Stimulated activated CD4-positive, alpha-beta T cell treated with anti-CD3 and anti-CD28 coated beads, Interleukin-2, amount 100 ng/mL, for 4 hours (primary cell): Measurements from ENCODE around the gene RNU6-9.
"Not testable (repeated sequence)": the region's sequence is repeated elsewhere in the genome, so short reads cannot be mapped to it uniquely, and the experiment has no call there.

Experiments
- DNase-seq: peaks from one replicate; pipeline ENCODE4 v3.0.0-alpha.2; 2020; ENCODE audit warnings: low read depth

RNU6-9 gene

DNA sequence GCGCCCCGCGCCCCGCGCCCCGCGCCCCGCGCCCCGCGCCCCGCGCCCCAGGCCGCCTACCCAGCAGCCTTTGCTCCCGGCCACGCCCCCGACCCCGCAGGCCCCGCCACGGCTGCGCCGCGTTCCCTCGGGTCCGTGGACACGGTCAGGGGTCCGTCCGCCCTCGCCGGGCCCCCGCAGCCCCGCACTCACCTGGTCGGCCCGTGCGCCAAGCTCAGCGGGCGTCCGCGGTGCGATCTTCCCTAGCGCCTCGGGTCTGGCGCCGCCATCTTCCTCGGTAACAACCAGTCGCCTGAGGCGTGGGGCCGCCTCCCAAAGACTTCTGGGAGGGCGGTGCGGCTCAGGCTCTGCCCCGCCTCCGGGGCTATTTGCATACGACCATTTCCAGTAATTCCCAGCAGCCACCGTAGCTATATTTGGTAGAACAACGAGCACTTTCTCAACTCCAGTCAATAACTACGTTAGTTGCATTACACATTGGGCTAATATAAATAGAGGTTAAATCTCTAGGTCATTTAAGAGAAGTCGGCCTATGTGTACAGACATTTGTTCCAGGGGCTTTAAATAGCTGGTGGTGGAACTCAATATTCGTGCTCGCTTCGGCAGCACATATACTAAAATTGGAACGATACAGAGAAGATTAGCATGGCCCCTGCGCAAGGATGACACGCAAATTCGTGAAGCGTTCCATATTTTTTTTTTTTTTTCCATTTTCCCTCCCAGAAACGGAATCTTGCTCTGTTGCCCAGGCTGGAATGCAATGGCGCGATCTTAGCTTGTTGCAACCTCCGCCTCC lies at the start of gene RNU6-9, which contains the start of gene MED16:
Gene RNU6-9 (plus strand): TSS at position 591 of the 796 bp plus-strand sequence.
Gene MED16 (minus strand): TSS at position 294 of the 796 bp plus-strand sequence. CDS start 2,056 bp downstream, outside the sequence.
- DNase-seq = peak; percentile 87

DNA sequence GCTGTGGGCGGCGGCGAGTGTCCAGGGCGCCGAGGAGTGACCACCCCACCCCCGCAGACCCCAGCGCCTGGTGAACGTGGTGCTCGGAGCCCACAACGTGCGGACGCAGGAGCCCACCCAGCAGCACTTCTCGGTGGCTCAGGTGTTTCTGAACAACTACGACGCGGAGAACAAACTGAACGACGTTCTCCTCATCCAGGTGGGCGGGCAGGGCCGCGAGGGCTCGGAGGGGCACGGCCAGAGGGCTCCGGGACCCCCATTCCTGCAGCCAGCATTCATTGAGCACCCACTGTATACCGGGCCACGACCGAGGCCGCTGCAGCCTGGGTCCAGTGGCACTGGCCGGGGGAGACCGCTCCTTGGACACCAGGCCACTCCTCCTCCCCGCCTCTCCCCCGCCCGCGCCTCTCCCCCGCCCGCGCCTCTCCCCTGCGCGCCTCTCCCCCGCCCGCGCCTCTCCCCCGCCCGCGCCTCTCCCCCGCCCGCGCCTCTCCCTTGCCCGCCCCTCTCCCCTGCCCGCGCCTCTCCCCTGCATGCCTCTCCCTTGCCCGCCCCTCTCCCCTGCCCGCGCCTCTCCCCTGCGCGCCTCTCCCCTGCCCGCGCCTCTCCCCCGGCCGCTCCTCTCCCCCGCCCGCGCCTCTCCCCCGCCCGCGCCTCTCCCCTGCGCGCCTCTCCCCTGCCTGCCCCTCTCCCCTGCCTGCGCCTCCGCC lies 49.3 kb upstream of the RNU6-9 start:
- no peak for DNase-seq

DNA sequence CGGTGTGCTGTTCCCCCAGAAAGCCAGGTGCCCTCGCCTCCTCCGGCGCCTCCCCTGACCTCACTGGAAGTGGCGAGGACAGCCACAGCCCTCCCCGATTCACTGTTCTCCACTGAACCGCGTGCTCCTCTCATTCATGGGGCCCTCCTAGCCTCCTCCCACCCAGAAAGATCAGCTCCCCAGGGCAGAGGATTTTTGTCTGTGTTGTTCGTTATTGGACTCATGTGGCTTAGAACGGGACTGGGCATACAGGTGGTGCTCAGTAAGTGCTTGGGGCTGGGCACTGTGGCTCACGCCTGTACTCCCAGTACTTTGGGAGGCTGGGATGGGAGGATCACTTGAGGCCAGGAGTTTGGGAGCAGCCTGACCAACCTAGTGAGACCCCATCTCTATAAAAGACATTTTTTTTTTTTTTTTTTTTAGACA lies 48.7 kb upstream of the RNU6-9 start:
- DNase-seq = no peak

DNA sequence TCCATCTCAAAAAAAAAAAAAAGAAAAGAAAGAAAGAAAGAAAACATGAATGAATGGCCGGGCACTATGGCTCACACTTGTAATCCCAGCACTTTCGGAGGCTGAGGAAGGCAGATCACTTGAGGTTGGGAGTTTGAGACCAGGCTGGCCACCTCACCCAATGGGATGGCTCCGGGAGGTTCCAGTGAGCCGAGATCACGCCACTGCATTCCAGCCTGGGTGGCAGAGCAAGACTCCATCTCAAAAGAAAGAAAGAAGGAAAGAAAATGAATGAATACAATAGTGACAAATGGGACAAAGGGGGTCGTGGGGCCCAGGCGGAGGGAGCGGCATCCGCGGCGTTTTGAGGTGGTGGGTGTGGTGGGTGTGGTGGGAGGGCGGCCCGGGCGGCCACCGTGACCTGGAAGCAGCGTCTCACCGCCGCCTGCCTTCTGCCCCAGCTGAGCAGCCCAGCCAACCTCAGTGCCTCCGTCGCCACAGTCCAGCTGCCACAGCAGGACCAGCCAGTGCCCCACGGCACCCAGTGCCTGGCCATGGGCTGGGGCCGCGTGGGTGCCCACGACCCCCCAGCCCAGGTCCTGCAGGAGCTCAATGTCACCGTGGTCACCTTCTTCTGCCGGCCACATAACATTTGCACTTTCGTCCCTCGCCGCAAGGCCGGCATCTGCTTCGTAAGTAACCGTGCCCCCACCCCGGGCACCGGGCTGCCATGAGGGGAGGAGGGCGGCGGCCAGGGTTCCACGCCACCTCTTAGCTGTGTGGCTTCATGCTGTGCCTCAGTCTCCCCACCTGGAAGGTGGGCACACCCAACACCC lies 47.4 kb upstream of the RNU6-9 start:
- no peak for DNase-seq

DNA sequence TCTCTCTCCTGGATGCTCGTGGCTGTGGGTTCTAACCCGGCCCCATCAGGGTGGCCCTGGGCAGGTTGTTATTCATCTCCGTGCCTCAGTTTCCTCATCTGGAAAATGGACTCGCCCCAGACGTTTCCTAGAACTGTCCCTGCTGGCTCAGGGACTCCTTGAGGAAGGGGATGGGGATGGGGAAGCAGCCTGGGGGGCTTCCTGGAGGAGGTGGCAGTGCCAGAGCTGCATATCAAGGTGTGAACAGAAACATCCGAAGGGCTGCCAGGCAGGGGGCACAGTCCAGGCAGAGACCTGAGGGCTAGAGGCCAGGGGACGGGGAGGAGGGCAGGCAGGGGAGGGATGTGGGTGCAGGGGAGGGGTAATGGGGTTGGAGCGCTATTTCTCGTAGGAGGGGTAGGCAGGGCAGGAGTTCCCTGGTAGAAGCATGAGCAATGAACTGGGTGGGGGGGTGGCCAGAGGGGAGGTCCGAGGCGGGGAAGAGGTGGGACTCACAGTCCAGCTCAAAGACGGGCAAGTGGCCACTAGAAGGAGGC lies 44.8 kb upstream of the RNU6-9 start:
- no peak for DNase-seq

DNA sequence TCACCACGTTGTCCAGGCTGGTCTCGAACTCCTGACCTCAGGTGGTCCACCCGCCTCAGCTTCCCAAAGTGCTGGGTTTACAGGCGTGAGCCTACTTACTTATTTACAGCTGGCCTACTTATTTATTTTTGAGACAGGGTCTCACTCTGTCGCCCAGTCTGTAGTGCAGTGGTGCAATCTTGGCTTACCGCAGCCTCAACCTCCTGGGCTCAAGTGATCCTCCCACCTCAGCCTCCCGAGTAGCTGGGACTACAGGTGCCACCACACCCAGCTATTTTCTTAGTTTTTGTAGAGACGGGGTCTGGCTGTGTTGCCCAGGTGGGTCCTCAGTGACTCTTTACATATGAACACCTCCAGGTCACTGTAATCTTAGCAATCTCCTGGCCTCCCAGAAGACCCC lies 44.1 kb upstream of the RNU6-9 start:
- DNase-seq = not testable (repeated sequence)

DNA sequence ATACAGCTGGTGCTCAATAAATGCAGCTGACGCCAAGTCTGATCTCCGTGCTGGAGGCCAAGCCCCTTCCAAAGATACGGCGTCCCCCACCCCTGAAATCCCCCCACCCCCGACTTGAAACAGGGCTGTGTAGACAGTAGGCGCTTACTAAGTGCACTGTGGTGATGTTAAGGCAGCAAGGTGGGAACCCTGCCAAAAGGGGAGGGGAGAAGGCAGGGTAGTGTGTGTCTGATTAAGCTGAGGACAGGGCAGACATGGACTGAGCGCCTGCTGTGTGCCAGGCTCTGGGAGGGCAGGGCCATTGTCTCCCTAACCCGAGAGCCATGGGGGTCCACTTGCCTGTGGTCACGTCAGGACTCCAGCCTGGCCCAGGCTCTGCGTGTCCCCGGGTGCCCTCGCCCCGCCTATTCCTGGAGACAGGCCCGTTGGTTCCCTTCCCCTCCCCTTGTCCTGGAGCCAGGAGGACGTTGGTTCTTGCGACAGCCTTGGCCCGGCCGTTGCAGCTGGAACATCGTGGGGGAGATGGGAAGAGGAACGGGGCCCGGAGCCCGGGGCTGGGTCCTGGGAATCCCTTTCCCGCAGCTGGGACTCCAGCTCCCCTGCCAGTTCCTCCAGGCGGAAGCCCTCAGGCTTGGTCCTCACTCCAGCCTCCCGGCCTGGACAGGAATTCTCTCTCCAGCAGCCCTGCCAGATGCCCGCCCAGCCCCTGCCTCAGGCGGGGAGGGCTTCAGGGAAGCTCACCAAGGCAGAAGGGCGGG lies 42.9 kb upstream of the RNU6-9 start:
- no peak for DNase-seq

DNA sequence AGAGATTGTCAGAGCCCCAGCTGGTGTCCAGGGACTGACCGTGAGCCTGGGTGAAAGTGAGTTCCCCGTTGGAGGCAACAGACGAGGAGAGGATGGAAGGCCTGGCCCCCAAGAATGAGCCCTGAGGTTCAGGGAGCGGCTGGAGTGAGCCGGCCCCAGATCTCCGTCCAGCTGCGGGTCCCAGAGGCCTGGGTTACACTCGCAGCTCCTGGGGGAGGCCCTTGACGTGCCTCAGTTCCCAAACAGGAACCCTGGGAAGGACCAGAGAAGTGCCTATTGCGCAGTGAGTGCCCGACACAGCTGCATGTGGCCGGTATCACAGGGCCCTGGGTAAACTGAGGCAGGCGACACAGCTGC lies 42.3 kb upstream of the RNU6-9 start:
- DNase-seq = no peak

DNA sequence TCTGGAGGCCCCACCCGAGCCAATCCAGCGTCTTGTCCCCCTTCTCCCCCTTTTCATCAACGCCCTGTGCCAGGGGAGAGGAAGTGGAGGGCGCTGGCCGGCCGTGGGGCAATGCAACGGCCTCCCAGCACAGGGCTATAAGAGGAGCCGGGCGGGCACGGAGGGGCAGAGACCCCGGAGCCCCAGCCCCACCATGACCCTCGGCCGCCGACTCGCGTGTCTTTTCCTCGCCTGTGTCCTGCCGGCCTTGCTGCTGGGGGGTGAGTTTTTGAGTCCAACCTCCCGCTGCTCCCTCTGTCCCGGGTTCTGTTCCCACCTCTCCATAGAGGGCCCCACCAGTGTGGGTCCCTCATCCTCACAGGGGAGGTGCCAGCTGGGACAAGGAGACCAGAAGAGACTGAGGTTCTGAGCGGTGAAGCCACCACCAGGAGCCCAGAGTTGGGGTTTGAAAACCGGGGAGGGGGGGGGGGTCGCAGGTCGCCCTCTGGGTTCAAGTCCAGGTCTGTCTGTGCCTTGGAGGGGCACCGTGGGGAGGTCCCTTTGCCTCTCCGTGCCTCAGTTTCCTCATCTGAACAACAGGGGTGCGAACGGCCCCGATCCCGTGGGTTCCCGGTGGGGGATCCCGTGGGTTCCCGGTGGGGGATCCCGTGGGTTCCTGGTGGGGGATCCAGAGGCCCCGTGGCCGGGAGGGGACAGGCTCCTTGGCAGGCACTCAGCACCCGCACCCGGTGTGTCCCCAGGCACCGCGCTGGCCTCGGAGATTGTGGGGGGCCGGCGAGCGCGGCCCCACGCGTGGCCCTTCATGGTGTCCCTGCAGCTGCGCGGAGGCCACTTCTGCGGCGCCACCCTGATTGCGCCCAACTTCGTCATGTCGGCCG lies 40.9 kb upstream of the RNU6-9 start, which contains the start of gene ELANE:
Gene ELANE (plus strand): TSS at position 168 of the 878 bp plus-strand sequence. CDS start 26 bp downstream, at position 194.
- no peak for DNase-seq

DNA sequence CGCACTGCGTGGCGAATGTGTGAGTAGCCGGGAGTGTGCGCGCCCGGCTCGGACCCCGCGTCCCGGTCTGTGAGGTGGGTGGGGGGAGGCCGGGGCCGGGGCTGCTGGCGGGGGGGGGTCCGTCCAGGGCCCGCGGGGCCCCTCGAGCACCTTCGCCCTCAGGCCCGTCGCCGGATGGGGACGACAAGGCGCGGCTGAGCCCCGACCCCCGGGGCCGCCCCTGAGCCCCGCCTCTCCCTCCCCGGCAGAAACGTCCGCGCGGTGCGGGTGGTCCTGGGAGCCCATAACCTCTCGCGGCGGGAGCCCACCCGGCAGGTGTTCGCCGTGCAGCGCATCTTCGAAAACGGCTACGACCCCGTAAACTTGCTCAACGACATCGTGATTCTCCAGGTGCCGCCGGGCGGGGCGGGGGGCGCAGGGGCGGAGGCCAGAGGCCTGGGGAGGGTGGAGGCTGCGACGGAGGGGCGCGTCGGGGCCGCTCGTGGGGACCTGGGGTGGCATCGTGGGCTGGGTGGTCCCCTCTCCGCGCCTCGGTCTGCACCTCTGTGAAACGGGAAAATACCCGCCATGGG lies 40.2 kb upstream of the RNU6-9 start:
- no peak for DNase-seq

DNA sequence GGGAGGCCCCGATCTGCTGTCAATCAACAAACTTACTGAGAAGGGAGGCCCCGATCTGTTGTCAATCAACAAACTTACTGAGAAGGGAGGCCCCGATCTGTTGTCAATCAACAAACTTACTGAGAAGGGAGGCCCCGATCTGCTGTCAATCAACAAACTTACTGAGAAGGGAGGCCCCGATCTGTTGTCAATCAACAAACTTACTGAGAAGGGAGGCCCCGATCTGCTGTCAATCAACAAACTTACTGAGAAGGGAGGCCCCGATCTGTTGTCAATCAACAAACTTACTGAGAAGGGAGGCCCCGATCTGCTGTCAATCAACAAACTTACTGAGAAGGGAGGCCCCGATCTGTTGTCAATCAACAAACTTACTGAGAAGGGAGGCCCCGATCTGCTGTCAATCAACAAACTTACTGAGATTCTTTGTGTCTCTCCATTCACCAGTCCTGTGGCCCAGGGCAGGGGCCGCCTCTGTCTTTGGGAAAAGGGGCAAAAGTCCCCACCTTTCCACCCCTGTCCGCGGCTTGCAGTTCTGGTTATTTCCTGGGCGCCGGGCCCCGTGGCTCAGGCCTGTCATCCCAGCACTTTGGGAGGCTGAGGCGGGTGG lies 39.6 kb upstream of the RNU6-9 start:
- not testable (repeated sequence) for DNase-seq

DNA sequence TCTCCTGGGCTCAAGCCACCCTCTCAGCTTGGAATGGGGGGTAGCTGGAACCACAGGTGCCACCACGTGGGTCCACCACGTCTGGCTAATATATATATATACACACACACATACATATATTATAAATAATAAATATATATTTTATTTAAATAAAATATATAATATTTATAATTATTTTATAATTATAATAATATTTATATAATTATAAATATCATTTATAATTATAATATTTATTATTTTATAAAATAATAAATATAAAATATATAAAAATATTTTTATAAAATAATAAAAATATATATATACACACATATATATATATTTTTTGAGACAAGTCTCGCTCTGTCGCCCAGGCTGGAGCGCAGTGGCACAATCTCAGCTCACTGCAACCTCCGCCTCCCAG lies 38.7 kb upstream of the RNU6-9 start:
- no peak for DNase-seq

DNA sequence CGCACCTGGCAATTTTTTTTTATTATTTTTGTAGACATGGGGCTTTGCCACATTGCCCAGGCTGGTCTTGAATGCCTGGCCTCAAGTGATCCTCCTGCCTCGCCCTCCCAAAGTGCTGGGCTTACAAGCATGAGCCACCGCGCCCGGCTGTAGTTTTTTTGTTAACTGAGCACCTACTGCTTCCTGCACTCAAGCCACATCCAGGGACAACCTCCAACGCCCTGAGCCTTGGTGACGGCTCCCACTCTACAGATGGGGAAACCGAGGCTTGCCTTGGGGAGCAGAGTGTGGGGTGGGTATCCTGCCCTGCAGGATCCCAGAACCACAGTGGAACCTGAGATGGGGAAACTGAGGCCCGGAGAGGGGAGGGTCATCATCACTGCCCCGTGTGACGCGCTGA lies 38.1 kb upstream of the RNU6-9 start:
- no peak for DNase-seq

DNA sequence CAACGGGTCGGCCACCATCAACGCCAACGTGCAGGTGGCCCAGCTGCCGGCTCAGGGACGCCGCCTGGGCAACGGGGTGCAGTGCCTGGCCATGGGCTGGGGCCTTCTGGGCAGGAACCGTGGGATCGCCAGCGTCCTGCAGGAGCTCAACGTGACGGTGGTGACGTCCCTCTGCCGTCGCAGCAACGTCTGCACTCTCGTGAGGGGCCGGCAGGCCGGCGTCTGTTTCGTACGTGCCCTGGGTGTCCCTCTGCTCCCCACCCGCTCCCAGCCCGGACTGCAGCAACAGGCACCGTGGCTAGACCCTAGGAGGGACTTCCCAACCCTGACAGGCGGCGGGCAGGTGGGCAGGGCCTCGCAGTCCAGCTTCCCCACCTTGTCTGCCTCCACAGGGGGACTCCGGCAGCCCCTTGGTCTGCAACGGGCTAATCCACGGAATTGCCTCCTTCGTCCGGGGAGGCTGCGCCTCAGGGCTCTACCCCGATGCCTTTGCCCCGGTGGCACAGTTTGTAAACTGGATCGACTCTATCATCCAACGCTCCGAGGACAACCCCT lies 37.6 kb upstream of the RNU6-9 start:
- no peak for DNase-seq

DNA sequence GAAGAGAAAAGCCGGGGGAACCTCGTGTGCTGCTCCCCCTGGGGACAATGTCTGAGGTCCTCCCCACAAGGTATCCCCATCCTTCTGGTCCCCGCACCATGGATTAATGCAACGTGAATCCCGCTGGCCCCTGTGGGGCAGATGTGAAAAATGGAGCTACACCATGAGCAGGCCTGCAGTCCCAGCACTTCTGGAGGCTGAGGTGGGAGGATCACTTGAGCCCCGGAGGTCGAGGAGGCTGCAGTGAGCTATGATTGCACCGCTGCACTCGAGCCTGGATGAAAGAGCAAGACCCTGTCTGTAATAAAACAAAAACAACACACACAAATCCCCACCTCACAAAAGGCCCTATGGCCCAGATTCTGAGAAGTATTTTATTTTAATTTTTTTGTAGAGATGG lies 35.0 kb upstream of the RNU6-9 start:
- no peak for DNase-seq

DNA sequence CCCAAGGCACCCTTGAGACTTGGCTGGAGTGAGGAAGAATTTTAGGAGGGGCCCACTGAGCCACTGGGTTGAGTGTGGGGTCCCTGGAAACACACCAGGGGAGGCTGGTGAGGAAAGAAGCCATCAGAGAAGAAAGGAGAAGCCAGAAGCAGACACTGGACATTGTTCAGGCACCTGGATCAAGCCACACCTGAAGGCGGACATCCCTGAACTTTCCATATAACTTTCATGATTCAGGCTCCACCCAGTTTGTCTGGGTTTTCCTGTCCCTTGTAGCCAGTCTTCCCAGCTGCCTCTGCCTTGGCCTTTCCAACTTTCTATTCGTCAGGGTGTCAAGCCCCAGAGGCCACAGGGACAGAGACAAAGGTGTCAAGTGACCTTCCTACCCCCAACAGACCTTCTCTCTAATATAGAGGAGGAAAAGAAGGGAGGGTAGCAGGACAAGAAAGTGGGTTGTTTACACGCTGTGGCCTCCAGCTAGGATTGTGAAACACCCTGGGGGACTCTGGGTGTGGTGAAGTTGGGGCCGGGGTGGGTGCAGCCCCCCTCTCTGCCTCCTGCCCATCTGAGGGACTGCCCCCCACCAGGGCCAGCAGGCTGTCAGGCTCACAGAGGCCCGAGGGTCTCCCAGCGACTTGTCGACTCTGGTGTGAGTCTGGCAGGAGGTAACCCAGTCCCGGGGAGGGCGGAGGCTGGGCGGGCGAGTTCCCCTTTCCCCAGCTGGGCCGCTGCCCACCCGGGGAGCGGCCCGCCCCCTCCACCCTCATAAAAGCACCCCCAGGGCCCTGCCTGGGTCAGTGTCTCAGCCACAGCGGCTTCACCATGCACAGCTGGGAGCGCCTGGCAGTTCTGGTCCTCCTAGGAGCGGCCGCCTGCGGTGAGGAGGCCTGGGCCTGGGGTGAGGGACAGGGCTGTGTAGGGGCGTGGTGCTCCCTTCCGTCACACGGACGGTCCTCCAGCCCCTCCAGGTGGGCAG lies 34.1 kb upstream of the RNU6-9 start, which contains the start of gene CFD:
Gene CFD (plus strand): TSS at position 797 of the 976 bp plus-strand sequence. CDS start 26 bp downstream, at position 823.
- DNase-seq = no peak

DNA sequence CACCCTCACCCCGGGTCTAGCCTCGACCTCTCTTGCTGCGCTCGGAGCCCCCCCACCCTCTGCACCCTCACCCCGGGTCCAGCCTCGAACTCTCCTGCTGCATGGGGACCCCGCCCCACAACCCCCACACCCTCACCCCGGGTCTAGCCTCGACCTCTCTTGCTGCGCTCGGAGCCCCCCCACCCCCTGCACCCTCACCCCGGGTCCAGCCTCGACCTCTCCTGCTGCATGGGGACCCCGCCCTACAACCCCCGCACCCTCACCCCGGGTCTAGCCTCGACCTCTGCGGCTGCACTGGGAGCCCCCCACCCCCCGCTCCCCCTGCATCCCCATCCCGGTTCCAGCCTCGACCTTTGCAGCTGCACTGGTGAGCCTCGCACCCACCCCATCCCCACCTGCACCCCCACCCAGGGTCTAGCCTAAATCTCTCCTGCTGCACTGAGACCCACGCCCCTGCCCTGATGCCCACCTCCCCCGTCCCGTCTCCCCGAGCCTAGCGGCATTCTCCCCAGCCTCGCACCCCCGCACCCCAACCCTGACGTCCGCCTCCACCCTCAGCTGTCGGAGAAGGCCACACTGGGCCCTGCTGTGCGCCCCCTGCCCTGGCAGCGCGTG lies 32.0 kb upstream of the RNU6-9 start:
- no peak for DNase-seq
